ENCODE measurements around the gene ELOVL2.
"Not testable (repeated sequence)": the region's sequence is repeated elsewhere in the genome, so short reads cannot be mapped to it uniquely, and the experiment has no call there.

Gene ELOVL2

DNA sequence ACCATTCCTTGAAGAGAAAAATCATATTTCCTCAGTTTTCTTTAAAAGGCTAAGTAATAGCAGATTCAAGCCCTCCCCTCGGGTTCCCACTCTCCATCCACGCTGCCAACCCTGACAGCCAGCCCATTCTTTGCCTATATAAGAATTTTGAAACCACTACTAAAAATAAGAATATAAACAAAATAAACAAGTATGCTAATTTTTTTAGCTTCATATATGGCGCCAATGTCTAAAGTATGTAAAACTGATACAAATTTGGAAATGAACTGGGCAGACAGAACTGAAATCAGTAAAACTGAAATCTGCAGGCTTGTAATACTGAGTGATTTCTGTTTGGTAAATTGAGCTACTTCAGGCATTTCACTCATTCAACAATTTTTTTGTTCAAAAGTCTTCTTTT, 19.0 kb downstream of the ELOVL2 start:
- in situ Hi-C loops (cut with MboI; ENCODE audit: low sequenced_read_pairs): no loop called here

DNA sequence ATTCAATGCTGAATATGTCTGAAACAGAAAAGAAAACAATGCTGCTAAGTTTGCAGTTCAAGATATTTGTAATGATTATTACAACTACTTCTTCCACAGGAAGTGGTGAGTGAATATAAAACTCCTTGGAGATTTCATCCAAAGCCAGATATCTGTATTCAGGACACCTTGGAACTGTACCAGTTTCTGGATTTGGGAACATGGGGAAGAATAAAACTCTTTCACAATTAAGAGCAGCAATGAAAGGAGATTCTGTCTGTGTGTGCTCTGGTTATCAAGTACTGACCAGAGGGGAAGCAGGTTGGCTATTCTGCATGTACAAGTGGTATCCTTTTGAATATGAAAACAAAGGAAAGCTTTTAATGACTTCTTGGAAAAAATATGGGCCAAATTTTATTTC, 21.1 kb downstream of the ELOVL2 start:
- in situ Hi-C loops (cut with MboI; ENCODE audit: low sequenced_read_pairs): no loop called here

DNA sequence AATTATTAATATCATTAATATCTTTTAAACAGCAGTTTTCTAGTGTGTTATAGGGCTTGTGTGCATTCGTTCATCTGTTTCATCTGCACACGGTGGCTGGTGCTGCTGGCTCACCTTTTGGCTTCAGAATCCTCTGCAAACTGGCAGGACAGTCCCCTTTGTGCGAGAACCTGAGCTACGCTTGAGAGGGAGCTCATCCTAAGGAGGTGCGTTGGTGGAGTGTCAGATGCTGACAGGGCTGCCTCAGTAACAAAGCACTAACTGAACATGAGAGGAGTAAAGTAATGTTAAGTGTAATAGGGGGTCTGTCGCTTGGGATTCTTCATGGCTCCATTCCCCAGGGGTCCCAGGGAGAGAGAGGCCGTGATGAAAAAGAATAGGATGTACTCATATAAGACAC, 22.4 kb downstream of the ELOVL2 start:
- in situ Hi-C loops (cut with MboI; ENCODE audit: low sequenced_read_pairs): no loop called here

DNA sequence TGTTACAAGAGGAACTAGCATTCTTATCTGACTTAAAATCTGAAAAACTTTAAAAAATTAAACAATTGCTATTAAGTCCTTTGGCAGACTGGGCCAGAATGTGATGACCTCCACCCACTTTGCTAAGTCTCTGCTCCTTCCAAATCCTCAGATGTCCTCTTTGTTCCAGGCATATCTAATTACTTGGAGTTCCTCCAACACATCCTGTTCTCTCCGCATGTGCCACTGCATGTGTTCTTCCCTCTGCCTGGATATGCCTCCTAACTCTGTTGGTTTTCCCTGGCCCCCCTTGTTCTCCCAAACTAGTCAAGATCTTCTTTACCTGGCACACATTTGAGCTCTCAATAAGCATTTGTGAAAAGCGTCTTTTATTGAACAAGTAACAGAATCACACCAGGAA, 23.1 kb downstream of the ELOVL2 start:
- in situ Hi-C loops (cut with MboI; ENCODE audit: low sequenced_read_pairs): no loop called here

DNA sequence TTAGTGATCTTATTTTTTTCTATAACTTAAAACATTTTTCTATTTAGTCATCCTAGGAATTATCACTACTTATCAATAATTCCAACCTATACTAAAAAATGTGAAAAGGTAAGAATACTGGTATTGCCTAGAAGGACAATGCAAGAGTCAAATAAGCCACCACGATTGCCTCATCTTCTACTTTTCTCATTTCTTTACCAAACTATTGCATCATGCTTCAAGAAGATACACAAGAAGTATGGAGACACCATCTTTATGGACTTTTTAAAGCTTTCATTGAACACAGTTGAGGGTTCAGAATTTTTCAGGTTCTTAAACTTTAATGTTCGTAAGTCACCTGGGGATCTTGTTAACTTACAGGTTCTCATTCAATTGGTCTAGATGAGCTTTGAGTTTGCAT, 25.9 kb downstream of the ELOVL2 start:
- in situ Hi-C loops (cut with MboI; ENCODE audit: low sequenced_read_pairs): no loop called here

DNA sequence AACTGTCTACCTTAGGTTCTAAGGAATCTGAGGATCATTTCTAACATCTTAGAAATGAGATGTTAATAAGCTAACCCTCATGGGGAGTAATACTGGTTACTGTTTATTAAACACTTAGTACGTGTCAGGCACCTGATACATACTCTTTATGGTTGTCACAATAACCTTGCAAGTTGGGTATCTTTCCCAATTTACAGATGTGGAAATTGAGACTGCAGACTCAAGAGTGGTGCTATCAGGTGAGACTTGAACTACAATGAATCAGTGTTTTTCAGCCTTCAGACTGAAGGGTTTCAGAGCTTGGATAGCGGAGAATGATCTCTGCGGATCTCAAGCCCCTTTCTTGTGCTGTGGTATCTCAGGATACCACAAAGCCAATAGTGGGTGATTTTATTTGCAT, 27.0 kb downstream of the ELOVL2 start:
- in situ Hi-C loops (cut with MboI; ENCODE audit: low sequenced_read_pairs): no loop called here

DNA sequence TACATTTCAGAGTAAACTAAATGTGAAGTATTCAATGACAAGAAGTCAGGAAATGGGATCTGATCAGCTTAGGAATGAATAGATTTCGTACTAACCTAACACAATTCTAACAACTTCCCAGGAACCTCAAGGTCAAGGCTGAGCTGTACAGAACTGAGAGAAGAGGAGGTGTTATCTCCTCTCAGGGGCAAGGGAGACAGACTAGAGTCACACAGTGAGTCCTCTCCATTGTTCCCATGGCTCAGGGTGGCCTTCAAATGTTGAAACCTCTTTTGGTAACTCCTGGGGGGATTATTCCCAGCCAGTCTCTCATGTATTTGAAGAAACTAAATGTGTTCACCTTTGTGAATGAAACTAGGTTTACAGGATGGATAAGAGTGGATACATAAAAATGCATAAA, 27.7 kb downstream of the ELOVL2 start:
- in situ Hi-C loops (cut with MboI; ENCODE audit: low sequenced_read_pairs): no loop called here

DNA sequence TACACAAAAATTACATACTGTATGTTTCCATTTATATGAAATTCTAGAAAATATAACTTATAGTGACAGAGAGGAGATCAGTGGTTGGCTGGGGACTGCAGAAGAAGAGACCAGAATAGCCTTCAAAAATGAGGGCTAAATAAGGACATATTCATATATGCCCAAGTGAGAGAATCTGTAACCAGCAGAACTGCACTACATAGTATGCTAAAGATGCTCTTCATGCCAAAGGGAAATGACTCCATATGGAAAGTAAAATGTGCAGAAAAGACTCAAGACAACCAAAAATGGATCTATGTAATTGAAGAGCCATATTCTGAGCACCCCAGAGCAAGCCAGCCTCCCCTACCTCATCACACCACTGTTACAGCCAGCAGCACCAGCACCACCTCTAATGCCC, 29.0 kb downstream of the ELOVL2 start:
- in situ Hi-C loops (cut with MboI; ENCODE audit: low sequenced_read_pairs): no loop called here

DNA sequence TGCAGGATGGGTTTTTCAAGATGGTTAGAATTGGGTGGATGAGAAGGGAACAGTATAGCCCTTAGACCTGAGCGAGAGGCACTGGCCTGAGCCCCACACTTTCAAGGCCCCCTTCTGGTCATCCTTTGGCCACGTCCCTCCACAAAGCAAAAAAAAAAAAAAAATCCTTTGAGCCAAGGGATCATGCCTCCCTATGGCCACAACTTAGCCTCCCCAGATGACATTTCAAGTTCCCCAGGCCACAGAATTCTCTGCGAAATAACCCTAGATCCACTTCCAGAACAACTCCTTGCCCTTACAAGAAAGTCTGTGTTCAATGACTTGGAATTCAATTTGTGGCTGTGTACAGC, 30.4 kb downstream of the ELOVL2 start:
- in situ Hi-C loops (cut with MboI; ENCODE audit: low sequenced_read_pairs): no loop called here

DNA sequence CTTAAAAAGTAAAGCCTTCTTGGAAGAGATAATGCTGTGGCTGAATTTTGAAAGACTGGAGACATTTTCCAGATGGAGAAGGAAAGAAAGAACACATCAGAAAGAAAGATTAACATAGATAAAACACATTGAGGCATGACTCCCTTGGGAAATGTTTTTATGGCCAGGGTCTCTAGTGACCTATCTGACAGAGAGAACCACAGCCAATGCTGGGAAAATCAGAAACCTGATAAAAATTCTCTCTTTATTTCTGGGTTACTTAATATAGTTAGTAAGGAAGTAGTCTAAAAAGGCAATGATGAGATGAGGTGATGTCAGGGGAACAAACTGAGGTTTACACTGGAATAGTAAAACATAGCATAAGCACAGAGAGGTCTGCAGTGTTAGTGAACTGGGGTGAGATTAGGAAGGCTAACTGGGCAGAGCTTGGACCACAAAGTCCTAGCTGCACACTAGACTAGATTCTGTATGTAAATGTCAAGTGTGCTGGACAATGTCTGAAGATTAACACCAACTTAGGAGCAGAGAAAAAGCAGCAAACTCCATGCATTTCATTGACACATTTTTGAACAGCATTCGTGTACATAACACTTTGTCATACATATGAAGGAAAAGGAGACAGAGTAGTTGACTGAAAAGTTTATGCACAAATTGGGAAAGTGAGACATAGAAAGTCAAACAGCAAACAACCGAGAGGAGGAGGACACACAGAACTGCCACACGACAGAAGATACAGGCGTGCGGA, 31.0 kb downstream of the ELOVL2 start:
- in situ Hi-C loops (cut with MboI; ENCODE audit: low sequenced_read_pairs): no loop called here

DNA sequence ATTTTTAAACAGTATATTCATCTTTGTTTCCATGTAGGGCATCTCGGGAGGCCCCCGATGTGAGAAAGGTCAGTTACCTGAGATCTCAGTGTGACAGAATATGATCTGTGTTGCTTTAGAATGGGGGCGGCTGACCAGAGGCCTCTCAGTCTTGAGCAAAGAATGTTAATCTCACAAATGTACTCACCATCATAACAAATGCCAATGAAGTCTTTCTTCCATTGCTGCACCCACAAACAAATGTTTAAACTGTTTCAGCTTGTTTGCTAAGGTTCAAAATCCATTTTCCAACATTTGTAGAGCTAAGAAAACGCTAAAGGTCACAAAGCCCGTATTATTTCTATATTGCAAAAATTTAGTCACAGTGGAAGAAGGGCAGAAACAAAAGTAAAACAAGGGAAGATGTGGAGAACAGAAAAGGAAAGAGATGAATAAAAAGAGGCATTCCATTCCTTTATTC, 31.8 kb downstream of the ELOVL2 start:
- in situ Hi-C loops (cut with MboI; ENCODE audit: low sequenced_read_pairs): no loop called here

DNA sequence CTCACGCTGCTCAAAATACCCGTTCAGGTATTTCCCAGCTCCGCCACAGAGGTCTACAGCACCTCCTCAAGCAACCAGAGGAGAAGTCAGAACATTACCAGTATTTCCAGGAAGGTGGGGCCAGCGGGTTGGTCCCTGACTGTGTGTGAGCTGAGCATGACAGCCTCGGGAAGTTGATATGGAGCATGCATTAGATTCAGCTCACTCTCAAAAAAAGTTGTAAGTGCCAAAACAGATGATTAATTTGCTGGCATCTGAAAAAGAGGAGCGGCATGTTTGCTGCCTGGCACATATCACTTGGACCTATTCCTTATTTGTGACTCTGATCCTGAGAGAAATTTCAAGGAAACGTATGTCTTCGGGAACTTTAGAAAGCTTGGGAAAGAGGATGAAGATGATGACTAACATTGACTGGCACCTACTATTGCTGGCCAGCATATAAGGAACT, 32.3 kb downstream of the ELOVL2 start:
- in situ Hi-C loops (cut with MboI; ENCODE audit: low sequenced_read_pairs): no loop called here

DNA sequence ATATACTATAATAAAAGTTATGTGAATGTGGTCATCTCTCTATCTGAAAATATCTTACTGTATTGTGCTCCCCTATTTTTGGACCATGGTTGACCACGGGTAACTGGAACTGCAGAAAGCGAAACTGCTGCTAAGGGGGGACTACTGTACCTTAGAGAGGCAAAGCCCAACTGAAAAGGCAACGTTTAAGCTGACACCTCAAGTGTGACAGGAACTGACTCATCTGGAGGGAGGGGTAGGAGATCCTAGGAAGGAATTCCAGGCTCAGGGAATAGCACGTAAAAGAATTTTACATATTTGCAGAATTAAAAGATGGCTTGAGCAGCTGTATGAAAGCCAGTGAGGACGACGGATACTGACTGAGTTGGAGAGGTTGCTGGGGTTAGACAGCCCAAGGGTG, 34.8 kb downstream of the ELOVL2 start:
- in situ Hi-C loops (cut with MboI; ENCODE audit: low sequenced_read_pairs): no loop called here

DNA sequence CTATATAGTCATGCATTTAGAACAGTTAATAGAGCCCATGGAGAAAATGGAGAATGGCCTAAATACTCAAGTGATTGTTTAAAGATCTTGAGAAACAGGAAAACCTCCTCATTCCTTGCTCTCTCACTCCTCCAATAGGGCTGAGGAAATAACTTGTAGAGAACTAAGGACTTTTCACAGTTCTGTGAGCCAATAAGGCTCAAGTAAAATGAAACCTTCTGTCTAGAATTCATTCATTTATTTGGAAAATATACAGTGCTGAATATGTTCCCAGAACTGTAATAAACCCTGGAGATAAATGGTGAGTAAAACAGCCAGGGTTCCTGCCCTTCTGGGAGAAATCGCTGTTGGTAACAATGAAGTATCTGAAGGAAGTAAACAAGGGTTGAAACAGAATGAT, 35.3 kb downstream of the ELOVL2 start:
- in situ Hi-C loops (cut with MboI; ENCODE audit: low sequenced_read_pairs): no loop called here

DNA sequence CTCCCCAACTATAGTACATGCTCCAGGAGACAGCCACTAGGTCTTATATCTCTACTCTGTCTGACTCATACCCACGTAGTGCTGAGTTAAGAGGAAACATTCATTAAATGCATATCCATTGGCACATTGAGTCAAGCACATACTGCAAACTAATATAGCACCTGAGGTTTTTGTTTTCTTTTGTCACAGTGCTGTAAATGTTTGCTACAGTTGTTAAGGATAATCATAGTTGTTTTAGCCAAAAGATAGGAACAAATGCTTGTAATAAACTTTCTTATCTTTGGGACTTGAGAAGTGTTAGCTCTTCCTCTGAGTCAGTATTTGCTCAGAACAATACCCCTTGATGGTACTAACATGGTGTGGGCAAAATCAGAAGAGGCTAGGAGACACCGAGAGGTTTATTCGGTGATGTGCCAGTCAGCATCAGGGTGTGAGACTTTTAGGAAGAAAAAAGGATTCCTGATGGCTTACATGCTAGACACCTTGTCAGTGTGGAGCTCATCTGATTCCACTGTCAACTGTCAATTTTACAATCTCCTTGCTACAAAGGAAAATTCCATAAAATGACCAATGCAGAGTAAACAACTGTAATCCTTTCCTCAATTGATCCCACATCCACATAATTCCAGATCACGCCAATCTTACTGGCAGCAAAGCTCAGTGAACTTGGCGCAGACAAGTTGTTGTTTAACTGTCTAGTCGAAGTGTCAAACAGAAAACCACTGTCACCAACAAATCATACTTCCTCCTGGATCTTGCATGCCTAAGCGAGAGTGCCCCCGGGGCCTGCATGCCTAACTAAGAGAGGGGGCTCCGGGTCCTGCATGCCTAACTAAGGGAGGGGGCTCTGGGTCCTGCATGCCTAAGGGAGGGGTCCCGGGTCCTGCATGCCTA, 36.1 kb downstream of the ELOVL2 start:
- in situ Hi-C loops (cut with MboI; ENCODE audit: low sequenced_read_pairs): no loop called here

DNA sequence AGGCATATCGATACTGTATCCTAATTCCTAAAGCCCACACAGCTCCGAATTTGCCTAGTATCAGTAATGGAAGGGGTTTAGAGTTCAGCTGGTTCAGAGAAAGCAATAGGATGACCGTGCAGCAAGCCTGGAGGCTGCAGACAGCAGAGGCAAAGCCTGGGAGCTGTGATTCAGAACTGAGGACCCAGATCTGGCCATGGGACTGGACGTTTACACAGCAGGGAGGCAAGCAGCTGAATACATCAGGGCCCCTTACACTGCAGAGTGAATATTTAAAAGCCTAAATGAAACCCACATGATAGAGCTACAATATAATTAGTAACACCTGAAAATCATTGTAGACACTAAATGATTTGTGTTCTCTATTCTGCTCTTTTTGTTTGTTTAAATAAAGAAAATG, 38.0 kb downstream of the ELOVL2 start:
- in situ Hi-C loops (cut with MboI; ENCODE audit: low sequenced_read_pairs): no loop called here

DNA sequence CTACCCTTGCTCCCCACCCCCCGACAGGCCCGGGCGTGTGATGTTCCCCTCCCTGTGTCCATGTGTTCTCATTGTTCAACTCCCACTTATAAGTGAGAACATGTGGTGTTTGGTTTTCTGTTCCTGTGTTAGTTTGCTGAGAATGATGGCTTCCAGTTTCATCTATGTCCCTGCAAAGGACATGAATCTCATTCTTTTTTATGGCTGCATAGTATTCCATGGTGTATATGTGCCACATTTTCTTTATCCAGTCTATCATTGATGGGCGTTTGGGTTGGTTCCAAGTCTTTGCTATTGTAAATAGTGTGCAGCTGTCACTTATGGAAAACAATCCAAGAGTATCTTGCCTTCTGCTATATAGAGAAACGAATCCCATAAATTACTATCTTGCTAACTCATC, 40.8 kb downstream of the ELOVL2 start:
- in situ Hi-C loops (cut with MboI; ENCODE audit: low sequenced_read_pairs): not testable (repeated sequence)

DNA sequence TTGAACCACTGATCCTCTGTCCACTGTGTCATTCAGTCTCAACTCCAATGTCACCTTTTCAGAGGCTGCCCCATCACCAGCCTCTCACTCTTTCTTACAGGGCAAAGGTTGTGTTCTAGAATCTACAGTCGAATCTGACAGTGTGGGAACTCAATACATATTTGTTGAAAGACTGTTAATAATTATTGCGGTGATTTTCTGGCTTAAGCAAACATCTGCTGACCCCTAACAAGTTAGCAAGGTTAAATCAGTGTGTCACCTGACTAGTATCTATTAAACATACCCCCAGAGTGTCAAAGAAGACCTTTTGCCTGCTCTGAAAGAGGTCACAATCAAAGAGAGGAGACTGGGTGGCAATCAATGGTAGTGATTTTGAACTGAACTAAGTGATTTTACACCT, 41.9 kb downstream of the ELOVL2 start:
- in situ Hi-C loops (cut with MboI; ENCODE audit: low sequenced_read_pairs): no loop called here

DNA sequence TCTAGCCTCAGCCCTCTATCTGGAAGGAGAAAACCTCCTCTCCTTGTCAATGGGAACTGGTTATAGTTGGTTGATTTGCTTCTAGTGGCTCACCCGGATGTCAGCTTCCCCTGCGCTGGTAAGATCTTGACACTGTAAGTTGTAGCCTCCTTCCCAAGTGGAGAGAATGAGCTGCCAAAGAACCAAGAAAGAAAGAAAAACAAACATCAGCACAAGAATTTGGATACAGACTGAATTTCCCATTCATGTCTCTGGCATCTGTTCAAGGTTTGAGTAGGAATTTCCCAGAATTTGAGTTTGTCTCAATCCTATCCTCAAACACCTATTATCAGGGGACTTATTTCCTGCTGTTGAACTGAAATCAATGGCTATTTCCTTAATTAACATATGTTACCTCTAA, 44.1 kb downstream of the ELOVL2 start:
- in situ Hi-C loops (cut with MboI; ENCODE audit: low sequenced_read_pairs): no loop called here

DNA sequence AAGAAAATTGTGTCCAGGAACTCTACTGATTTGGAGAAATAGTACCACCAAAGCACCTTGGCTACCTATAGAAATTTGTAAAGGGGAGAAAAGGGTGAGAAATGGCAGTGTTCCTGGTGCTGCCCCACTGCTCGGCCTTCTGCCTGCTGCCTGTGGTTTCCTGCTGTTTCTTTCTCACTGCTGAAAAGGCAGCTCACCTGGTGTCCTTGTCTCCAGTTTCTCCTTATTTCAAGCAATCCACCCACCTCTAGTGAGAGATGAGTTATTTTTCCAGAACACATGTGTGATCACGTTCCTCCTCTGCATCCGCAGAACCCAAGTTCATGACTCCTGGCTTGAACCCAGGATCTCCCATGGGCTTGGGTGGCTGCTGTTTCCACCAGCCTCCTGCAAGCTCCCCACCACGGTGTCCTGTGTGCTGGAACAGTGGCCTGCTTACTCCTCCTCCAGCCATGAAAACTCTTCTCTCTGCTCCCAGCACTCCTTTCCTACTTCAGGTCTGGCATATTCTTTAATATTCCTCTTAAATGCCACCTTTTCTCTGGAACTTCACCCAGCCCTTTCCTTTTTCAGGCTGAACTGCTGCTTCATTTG, 48.9 kb downstream of the ELOVL2 start:
- in situ Hi-C loops (cut with MboI; ENCODE audit: low sequenced_read_pairs): no loop called here

DNA sequence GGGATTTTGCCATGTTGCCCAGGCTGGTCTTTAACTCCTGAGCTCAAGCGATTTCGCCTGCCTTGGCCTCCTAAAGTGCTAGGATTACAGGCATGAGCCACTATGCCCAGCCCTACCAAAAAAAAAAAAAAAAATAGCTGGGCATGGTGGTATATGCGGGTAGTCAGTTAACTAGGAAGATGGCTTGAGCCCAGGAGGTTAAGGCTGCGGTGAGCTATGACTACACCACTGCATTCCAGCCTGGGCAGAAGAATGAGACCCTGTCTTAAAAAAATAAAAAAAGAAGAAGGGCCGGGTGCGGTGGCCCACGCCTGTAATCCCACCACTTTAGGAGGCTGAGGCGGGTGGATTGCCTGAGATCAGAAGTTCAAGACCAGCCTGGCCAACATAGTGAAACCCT, 50.2 kb downstream of the ELOVL2 start:
- in situ Hi-C loops (cut with MboI; ENCODE audit: low sequenced_read_pairs): no loop called here

DNA sequence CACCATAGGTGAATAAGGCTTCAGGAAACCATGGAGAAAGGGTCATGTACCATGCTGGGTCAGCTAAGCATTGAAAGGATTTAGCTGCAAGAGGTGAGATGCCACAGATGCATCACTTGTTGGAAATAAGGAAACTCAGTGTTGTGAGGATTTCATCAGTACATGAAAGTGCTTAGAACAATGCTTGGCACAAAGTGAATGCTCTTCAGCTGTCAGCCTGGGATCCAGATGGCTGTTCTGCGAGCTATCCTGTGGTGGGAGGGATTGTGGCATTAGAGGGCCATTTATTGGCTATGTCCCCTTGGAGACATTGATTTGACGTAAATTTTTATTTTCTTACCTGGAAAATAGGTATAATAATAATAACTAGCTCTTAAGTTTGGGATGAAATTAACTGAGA, 53.0 kb downstream of the ELOVL2 start:
- in situ Hi-C loops (cut with MboI; ENCODE audit: low sequenced_read_pairs): no loop called here
